DMS153 treated with DMSO at 0.1 percent for 48 hours (cell line): ENCODE measurements around the gene FAM234A.

Source experiments
- DNase-seq: peaks from one replicate; lab custom pipeline; 2025; ENCODE audit not compliant: unreplicated experiment; lab: John Stamatoyannopoulos, UW

The FAM234A gene

GRCh38 chr16:293043-293775, 58.6 kb downstream of the FAM234A start:
- no peak for DNase-seq

- DNase-seq, result no peak
Measured at GRCh38 chr16:296276-296675, 61.7 kb downstream of the FAM234A start.

- DNase-seq, result no peak
Measured at GRCh38 chr16:296806-297510, 62.3 kb downstream of the FAM234A start.

- no peak for DNase-seq
Measured at GRCh38 chr16:297832-298231, 63.2 kb downstream of the FAM234A start.

GRCh38 chr16:301235-301634, 66.6 kb downstream of the FAM234A start:
- no peak for DNase-seq

GRCh38 chr16:301950-302349, 67.3 kb downstream of the FAM234A start:
- DNase-seq, result no peak

- no peak for DNase-seq
Measured at GRCh38 chr16:303760-304505, 69.3 kb downstream of the FAM234A start.

- DNase-seq, result no peak
Measured at GRCh38 chr16:305916-306626, 71.5 kb downstream of the FAM234A start.

- DNase-seq, result peak; percentile 2
Measured at GRCh38 chr16:306911-307370, 72.3 kb downstream of the FAM234A start.

GRCh38 chr16:307691-308312, 73.2 kb downstream of the FAM234A start:
- DNase-seq, result no peak

GRCh38 chr16:309476-309875, 74.9 kb downstream of the FAM234A start:
- no peak for DNase-seq

GRCh38 chr16:311725-312124, 77.1 kb downstream of the FAM234A start:
- no peak for DNase-seq

- no peak for DNase-seq
Measured at GRCh38 chr16:314351-314750, 79.7 kb downstream of the FAM234A start.

- DNase-seq, result peak; percentile 15
Measured at GRCh38 chr16:314795-315299, 80.2 kb downstream of the FAM234A start.
